Small intestine (tissue), 16 donors: ENCODE measurements around the gene CDT1. TPM values are rescaled to one million over a fixed set of nuclear protein-coding genes. Genes with fewer than 3 reads are reported as not detected.
A peak's percentile ranks its signal among the peaks of the same experiment; 100 is the strongest.

Experiments used
- DNase-seq, 2 donors: peaks; one replicate each; pipeline versions ENCODE4 v3.0.0 to v3.0.0-alpha.2; 2013
- FAIRE-seq: peaks from 2 replicates; lab custom pipeline; 2012; peaks lifted over from hg19 to GRCh38; lab: Jason Lieb, UNC
- H3K27ac ChIP-seq, 3 donors: one replicate each; pipeline ENCODE4 v1.5.1; 2013; ENCODE audit warnings: low read length in 2 of 3, mild to moderate bottlenecking in 2 of 3, control low read depth in 1 of 3, inconsistent platforms in 1 of 3, low read depth in 1 of 3, moderate library complexity in 1 of 3
- H3K27me3 ChIP-seq, 3 donors: one replicate each; pipeline ENCODE4 v1.6.1; 2013; ENCODE audit warnings: low read length in 3 of 3, inconsistent platforms in 1 of 3; ENCODE audit not compliant: control insufficient read depth in 3 of 3, insufficient read depth in 3 of 3
- H3K36me3 ChIP-seq, 3 donors: one replicate each; pipeline ENCODE4 v1.6.1; 2013; ENCODE audit warnings: low read length in 3 of 3, inconsistent platforms in 1 of 3, low read depth in 1 of 3, mild to moderate bottlenecking in 1 of 3, moderate library complexity in 1 of 3; ENCODE audit not compliant: control insufficient read depth in 3 of 3, insufficient read depth in 2 of 3
- H3K4me1 ChIP-seq, 3 donors: one replicate each; pipeline ENCODE4 v1.6.1; 2013; ENCODE audit warnings: low read length in 2 of 3, inconsistent platforms in 1 of 3, low read depth in 1 of 3, mild to moderate bottlenecking in 1 of 3, moderate library complexity in 1 of 3; ENCODE audit not compliant: control insufficient read depth in 3 of 3, insufficient read depth in 2 of 3
- H3K4me3 ChIP-seq, 3 donors: one replicate each; pipeline ENCODE4 v1.5.1; 2013; ENCODE audit warnings: low read length in 3 of 3, control low read depth in 1 of 3, inconsistent platforms in 1 of 3, low read depth in 1 of 3, mild to moderate bottlenecking in 1 of 3, moderate library complexity in 1 of 3
- H3K9me3 ChIP-seq, 2 donors: one replicate each; pipeline ENCODE4 v1.6.1; 2013; ENCODE audit warnings: low read depth in 1 of 2, low read length in 1 of 2; ENCODE audit not compliant: control insufficient read depth in 2 of 2, insufficient read depth in 1 of 2
- WGBS, 3 donors: extraction: QIAGEN DNeasy Blood & Tissue Kit; methylation state at CpG; one replicate each; pipeline ENCODE4 v1.1.7; 2013; 5-methylcytosine and 5-hydroxymethylcytosine counted together
- long read RNA-seq, 10 donors: transcript quantifications; one replicate each; lab custom pipeline, GENCODE V29; 2026
- polyA plus RNA-seq, 4 donors: library from polyadenylated mRNA; stranded (reverse) in 3 of 4; unstranded in 1 of 4; fragments of 200-250 nt in 3 of 4; fragments of 120-200 nt in 1 of 4; gene quantifications; one replicate each; pipeline versions ENCODE4 v1.2.1 to v1.2.3, GENCODE V29; 2013
- donor health status: healthy with polysubstance abuse.
- donor health status: control.
- donor health status: control.
- donor health status: Bipolar disorder and iron deficiency.
- donor health status: healthy.

CDT1 gene
- polyA plus RNA-seq = 10 to 100 TPM in 2 of 4 donors, 1 to 10 TPM in 2; 1.1 to 16.7 (median 9.0) TPM
- long read RNA-seq, donor 1 = 0 reads
- long read RNA-seq, donor 2, partial matches to known transcripts = 0 of 2 reads
- long read RNA-seq, donor 2, other reads (novel, unspliced or antisense) = 0 of 2 reads
- long read RNA-seq, donor 3 = 0 reads
- long read RNA-seq, donor 4 = 0 reads
- long read RNA-seq, donor 5 = 0 reads
- long read RNA-seq, donor 6, partial matches to known transcripts = 0 of 4 reads
- long read RNA-seq, donor 6, other reads (novel, unspliced or antisense) = 0 of 4 reads
- long read RNA-seq, donor 7, transcript CDT1-201 (10 exons, 3,240 nt) = major isoform, 7 of 7 reads
- long read RNA-seq, donor 7, partial matches to known transcripts = 0 of 7 reads
- long read RNA-seq, donor 7, other reads (novel, unspliced or antisense) = 0 of 7 reads
- long read RNA-seq, donor 8 = 0 reads
- long read RNA-seq, donor 9, partial matches to known transcripts = 0 of 1 reads
- long read RNA-seq, donor 9, other reads (novel, unspliced or antisense) = 0 of 1 reads
- long read RNA-seq, donor 10, partial matches to known transcripts = 40 of 137 reads
- long read RNA-seq, donor 10, other reads (novel, unspliced or antisense) = 96 of 137 reads

GRCh38 chr16:88803264-88803987 lies at the start of gene CDT1:
TSS of gene CDT1 (plus strand) at chr16:88803789. CDS start at chr16:88803832, 43 bp downstream.
- Histone ChIP-seq H3K36me3 (peaks cover 0 to 47% (median 0%) of the 10 kb centered on the region in 3 donors), H3K9me3 (no peaks in the 10 kb centered on the region), H3K27ac (peak within 1 kb of the TSS in 2 of 3 donors; percentile 82 to 83), H3K4me1 (peaks cover 0 to 13% (median 0%) of the 10 kb centered on the region in 3 donors), H3K27me3 (no peaks in the 10 kb centered on the region), H3K4me3 (peak within 1 kb of the TSS; percentile 51 to 72 (median 64))
- FAIRE-seq (no peak), DNase-seq (peak; percentile 83 to 91)
- 0 to 1% (median 1%) methylated on average over 50 to 97 of the region's 98 CpGs for WGBS, 3 donors

- no peak overlapping the region for H3K27ac ChIP-seq
- FAIRE-seq = no peak
- no peaks in the 10 kb centered on the region for H3K27me3 ChIP-seq
- peaks cover 0 to 62% (median 0%) of the 10 kb centered on the region in 3 donors for H3K36me3 ChIP-seq
- DNase-seq = no peak
- H3K4me3 ChIP-seq = no peak overlapping the region
- WGBS, 3 donors = 90 to 93% (median 91%) methylated on average over 28 of the region's 28 CpGs
- H3K4me1 ChIP-seq = peaks cover 0 to 5% (median 0%) of the 10 kb centered on the region in 3 donors
- peaks cover 0 to 5% of the 10 kb centered on the region in 2 donors for H3K9me3 ChIP-seq
These were observed 49.3 kb upstream of the CDT1 start for GRCh38 chr16:88754109-88754911.

GRCh38 chr16:88754912-88755744 lies 48.5 kb upstream of the CDT1 start:
- H3K27ac ChIP-seq = no peak overlapping the region
- peaks cover 0 to 60% (median 0%) of the 10 kb centered on the region in 3 donors for H3K36me3 ChIP-seq
- no peak overlapping the region for H3K4me3 ChIP-seq
- no peak for FAIRE-seq
- DNase-seq = peak in 1 of 2 donors; percentile 48
- H3K27me3 ChIP-seq = no peaks in the 10 kb centered on the region
- 68 to 83% (median 80%) methylated on average over 41 to 42 of the region's 42 CpGs for WGBS, 3 donors
- peaks cover 0 to 13% (median 5%) of the 10 kb centered on the region in 3 donors for H3K4me1 ChIP-seq
- peaks cover 0 to 5% of the 10 kb centered on the region in 2 donors for H3K9me3 ChIP-seq

- H3K9me3 ChIP-seq = peaks cover 0 to 5% of the 10 kb centered on the region in 2 donors
- no peak overlapping the region for H3K27ac ChIP-seq
- H3K27me3 ChIP-seq = no peaks in the 10 kb centered on the region
- H3K4me1 ChIP-seq = peaks cover 0 to 15% (median 5%) of the 10 kb centered on the region in 3 donors
- H3K4me3 ChIP-seq = no peak overlapping the region
- no peak for FAIRE-seq
- peaks cover 0 to 55% (median 0%) of the 10 kb centered on the region in 3 donors for H3K36me3 ChIP-seq
- no peak for DNase-seq
- 83 to 89% (median 87%) methylated on average over 22 to 23 of the region's 23 CpGs for WGBS, 3 donors
These were observed 47.7 kb upstream of the CDT1 start for GRCh38 chr16:88755745-88756443.

GRCh38 chr16:88758227-88758943 lies 45.2 kb upstream of the CDT1 start:
- FAIRE-seq (no peak), DNase-seq (no peak)
- no peak overlapping the region for H3K27ac ChIP-seq
- peaks cover 0 to 17% (median 5%) of the 10 kb centered on the region in 3 donors for H3K4me1 ChIP-seq
- 83 to 88% (median 83%) methylated on average over 13 of the region's 13 CpGs for WGBS, 3 donors
- H3K27me3 ChIP-seq = no peaks in the 10 kb centered on the region
- H3K36me3 ChIP-seq = peaks cover 0 to 50% (median 0%) of the 10 kb centered on the region in 3 donors
- H3K4me3 ChIP-seq = no peak overlapping the region
- peaks cover 0 to 5% of the 10 kb centered on the region in 2 donors for H3K9me3 ChIP-seq

GRCh38 chr16:88758944-88759244 lies 44.7 kb upstream of the CDT1 start:
- Histone ChIP-seq H3K27ac (peak overlapping the region in 2 of 3 donors; percentile 32 to 45), H3K4me1 (peaks cover 0 to 22% (median 5%) of the 10 kb centered on the region in 3 donors), H3K9me3 (peaks cover 0 to 5% of the 10 kb centered on the region in 2 donors), H3K36me3 (peaks cover 0 to 50% (median 0%) of the 10 kb centered on the region in 3 donors), H3K4me3 (no peak overlapping the region), H3K27me3 (no peaks in the 10 kb centered on the region)
- DNase-seq (no peak), FAIRE-seq (no peak)
- WGBS, 3 donors = 76 to 83% (median 77%) methylated on average over 6 of the region's 6 CpGs
